DMS53 treated with DMSO at 0.1 percent for 48 hours (cell line): Measurements from ENCODE around the gene TOP3A.

ENCODE experiments used
- DNase-seq: peaks from one replicate; lab custom pipeline; 2025; ENCODE audit not compliant: unreplicated experiment; lab: John Stamatoyannopoulos, UW

TOP3A gene

DNA sequence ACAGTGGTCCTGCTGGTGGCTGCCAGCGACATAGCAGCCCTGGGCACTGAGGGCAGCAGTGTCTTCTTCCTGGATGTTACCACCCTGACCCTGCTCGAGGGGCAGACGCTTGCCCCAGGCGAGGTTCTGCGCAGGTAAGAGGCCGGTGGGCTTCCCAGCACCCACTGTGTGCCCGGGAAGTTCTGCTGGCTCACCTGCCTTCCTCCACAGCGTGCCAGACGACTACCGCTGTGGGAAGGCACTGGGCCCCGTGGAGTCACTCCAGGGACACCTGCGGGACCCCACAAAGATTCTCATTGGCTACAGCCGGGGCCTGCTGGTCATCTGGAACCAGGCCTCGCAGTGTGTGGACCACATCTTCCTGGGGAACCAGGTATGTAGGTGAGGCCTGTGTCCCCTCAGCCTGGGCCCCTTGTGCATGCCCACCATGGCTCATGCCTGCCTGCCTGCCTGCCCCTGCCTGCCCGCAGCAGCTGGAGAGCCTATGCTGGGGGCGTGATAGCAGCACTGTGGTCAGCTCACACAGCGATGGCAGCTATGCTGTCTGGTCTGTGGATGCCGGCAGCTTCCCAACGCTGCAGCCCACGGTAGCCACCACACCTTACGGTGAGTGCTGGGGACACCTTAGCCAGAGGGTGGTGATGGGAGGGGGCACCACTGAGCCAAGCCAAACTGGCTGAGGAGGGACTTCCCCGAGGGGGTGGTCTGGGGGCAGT, 80.8 kb downstream of the TOP3A start:
- no peak for DNase-seq

DNA sequence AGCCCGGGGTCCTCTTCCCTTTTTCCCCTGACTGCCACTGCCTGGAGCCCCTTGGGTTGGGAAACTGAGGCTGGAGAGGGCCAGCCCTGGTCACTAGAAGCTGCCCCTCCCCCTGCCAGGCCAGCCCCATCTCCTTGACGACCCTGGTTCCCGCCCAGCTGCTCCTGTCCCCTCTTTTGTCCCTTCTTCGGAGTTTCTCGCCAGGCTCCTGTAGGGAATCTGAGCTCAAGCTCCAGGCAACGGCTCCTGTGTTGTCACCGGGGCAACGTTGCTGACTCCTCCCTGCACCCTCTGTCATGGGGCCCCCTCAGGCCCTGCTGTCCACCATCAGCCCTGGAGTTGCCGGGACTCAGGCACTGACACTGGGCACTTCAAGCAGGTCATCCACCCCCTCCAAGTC, 83.6 kb downstream of the TOP3A start:
- DNase-seq: no peak

DNA sequence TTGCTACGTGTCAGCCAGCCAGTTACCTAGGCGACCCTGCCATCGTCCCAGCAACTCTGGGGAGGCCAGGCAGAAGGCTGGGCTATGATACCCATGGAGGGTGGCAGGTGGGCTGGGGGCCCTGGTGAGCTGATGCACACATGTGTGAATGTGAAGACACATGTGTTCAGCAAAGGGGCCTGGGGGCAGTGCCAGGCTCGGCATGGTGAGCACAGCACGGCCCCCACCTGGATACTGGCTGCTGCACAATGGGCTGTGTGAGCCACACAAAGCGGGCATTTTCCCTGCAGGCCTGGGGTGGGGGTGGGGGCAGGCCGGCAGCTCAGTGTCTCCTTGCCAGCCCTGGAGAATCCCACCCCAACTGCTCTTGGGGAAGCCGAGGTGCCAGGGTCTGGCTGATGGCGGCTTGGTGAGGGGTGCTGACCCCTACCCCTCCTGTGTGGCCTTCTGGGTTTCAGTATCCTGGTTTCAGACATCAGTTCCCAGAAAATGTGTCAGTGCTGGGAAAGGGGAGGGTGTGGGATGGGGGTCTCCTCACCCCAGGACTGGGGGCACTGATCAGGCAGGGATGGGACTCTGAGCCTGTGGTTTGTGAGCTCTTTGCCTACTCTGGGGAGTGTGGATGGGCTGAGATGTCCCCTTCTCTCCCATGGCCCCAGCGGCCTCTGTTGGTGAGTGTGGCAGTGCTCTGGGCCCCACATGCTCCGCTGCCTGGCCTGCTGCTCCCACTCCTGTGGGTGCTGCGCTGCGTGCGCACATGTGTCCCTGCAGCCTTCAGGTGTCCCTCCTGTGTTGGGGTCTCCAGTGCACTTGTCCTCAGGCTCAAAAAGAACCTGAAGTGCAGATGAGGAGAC, 84.3 kb downstream of the TOP3A start:
- no peak for DNase-seq

DNA sequence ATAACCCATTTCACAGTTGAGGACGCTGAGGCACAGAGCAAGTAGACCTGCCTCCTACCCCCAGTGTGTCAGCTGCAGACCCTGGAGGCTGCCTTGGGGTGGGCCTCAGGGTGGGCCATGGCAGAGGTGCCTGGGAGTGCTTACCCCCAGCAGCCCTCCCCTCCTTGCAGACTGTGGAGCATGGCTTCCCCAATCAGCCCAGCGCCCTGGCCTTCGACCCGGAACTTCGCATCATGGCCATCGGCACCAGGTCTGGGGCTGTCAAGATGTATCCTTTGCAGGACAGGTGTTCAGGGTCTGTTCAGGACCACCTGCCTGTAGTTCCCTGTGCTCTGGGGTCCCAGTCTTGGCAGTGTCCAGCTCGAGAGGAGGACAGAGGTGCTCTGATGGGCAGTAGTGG, 85.0 kb downstream of the TOP3A start:
- DNase-seq: no peak

DNA sequence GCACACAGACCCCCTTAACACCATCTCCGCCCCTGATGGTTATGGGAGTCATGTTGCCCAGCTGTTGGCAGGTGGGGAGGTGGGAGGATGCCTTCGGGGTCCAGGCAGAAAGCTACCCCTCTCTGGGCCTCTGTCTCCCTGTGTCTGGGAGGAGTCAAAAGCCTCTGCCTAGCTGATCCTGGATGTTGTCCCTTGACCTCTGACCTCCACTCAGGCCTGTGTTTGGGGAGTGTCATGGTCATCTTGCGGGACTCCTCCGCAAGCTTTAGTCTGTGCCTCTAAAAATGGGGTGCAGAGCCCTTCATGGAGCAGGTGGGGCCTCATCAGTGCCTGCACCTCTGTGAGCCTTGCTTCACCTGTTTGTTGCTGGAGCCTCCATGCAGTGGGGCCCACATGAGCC, 85.5 kb downstream of the TOP3A start:
- DNase-seq: no peak

DNA sequence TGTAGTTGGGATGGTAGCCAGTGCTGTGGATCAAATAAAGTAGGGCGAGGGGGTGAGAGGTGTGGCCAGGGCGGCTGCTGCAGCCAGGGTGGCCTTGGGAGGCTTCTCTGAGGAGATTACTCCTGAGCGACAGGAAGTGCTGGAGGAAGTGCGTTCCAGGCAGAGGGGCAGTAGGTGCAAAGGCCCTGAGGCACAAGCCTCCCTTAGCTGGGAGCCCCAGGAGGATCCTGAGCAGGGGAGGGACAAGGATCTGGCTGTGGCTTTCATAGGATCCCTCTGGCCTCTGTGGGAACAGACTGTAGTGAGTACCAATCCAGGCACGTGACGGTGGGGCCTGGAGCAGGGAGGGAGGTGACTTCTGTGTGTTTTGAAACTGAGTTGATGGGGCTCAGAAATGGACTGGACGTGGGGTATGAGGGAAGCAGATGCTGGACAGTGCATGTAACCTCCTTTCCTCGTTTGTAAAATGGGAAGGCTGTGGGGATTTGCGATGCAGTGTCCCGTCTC, 86.6 kb downstream of the TOP3A start:
- no peak for DNase-seq

DNA sequence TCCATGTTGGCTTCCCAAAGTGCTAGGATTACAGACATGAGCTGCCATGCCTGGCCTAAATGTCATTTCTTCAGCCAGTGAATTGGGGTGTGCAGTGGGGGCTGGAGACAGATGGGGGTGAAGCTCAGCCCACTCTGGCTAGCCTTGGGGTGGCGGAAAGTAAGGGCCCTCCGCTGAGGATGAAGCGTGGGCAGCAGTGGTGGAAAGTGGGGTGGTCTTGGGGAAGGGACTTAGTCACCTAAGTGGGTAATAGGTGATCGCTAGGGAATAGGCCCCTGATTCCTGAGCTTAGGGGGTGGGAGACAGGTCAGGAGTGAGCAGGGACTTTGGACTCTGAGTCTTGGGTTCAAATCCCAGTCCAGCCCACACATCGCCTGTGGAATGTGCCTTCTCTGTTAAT, 87.2 kb downstream of the TOP3A start:
- DNase-seq: no peak

DNA sequence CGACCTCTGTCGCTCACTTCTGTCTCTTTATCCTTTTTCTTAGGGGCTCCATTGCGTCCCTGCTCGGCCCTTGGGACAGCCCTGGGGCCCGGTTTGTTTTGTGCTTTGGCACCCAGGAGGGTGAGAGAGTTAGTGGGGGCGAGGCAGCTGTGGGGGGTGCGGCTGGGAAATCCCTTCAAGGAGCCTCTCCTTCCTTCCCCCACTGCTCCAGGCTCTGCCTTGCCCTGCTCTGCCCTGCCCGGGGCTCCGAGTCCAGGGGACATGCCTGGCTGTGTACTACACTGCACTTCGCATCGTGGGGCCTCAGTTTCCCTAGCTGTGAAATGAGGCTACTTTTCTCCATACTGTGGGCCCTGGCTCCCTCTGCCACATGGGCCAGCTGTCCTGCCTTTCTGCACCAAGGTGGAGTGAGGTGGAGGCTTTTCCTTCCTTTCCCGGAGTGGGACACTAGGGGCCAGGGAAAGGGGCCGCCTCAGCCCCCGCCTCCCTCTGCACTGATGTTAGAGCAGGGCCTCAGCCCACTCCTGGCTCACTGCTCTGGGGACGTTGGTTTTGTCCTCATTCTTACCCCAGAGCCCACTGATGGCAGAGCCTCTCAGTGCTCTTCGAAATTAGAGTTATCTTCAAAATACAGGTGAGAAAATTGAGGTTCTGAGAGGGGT, 88.4 kb downstream of the TOP3A start:
- no peak for DNase-seq

DNA sequence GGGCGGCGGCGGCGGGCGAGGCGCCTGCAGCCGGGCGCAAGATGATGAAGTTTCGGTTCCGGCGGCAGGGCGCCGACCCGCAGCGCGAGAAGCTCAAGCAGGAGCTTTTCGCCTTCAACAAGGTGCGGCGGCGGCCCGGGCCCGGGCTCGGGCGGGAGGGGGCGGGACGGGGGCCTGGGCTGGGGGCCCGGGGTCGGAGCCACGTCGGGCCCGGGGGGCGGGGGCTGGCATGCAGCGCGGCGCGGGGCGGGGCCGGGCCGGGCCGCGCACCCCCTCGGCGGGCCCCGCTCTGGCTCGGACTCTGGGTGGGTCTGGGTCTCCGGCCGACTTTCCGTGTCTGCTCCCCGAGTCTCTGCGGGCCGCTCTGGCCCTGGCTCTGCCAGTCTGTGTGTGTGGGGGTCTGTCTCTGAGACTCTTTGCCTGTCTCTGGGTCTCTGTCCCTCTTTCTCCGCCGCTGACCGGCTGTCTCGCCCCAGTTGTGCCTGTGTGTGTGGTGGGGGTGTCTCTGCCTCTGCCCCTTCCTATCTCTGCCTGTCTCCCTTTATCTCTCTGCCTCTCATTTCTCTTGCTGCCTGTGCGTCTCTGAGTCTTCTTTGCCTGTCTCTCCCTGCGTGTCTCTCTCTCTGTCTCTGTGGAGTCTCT, 89.0 kb downstream of the TOP3A start:
- peak; percentile 0 for DNase-seq

DNA sequence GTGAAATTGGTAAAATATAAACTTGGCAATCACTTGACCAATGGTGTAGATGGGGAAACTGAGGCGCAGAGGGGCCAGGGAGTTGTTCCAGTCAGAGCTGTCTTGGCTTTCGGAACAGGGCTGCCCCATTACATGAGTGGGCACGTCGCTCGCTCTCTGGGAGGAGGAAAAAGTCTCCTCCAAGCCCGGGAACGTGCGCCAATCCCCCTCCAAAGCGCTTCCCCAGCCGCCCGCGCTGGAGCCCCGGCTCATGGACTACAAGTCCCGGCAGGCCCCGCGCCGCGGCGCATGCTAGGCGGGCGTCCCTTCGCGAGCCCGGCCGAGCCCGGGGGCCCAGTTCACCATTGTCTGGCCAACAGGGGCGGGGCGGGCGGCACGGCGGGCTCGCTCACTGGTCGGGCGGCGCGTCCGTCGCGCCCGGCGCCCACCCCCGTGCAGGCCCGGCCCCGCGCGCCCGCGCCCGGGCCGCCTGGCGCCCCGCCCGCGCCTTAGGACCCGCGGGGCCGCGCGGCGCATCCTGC, 89.6 kb downstream of the TOP3A start, which contains the start of gene LLGL1:
LLGL1 (plus strand) TSS at position 515 of the 521 bp plus-strand sequence. CDS start 48 bp downstream, outside the sequence.
- peak; percentile 50 for DNase-seq

DNA sequence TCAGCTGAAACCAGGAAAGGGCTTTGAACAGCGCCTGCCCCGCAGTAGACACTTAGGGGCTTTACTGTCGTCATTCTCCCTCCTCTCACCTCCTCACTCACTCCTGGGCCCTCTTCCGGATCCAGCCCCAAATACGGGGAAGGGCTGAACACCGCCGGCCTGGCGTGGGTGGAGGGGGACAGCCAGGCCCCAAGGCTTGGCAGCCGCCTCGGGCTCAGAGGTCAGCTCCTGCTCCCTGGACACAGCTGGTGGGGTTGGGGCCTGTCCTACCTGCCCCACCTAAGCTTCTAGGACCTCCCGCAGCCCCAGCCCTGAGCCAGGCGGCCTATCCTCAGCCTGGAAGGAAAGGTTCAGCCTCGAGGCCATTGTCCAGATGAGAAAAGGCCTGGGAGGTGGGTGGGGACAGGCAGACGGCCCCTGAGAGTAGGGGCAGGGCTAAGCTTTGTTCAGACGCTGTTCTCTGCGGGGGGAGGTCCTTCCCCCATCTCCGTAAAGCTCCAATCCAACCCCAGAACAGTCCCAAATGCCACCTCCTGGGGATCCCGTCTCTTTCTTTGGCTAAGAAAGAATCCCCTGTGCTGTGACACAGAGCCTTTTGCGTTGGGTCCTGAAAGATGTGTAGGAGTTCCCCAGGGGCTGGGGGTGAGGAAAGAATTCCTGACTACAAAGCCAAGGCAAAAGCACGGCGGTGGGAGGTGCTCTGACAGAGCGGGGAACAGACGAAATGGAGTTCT, 90.2 kb downstream of the TOP3A start:
- no peak for DNase-seq

DNA sequence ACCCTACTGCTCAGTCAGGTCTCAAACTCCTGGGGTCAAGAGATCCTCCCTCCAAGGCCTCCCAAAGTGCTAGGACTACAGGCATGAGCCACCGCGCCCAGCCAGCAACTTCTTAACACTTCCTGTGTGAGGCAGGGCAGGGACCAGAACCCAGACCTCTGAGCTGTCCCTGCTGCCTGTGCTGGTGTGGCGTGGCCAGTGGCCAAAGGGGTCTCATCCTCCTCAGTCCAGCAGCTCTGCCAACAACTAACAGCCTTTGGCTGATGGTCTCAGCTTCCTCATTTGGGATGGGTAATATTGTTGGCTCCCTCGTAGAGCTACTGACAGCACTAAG, 90.8 kb downstream of the TOP3A start:
- no peak for DNase-seq
